BLaER1 (cell line): ENCODE measurements around the gene GMPR2.
A peak's percentile ranks its signal among the peaks of the same experiment; 100 is the strongest.

Experiments
- H3K27ac ChIP-seq: shearing (Covaris generic); formaldehyde crosslinking; 2 replicates; pipeline ENCODE4 v1.8.1; 2022
- H3K27me3 ChIP-seq: shearing (Covaris generic); formaldehyde crosslinking; 2 replicates; pipeline ENCODE4 v1.8.1; 2022
- H3K36me3 ChIP-seq: shearing (Covaris generic); formaldehyde crosslinking; 2 replicates; pipeline ENCODE4 v1.8.1; 2022
- H3K4me1 ChIP-seq: shearing (Covaris generic); formaldehyde crosslinking; 2 replicates; pipeline ENCODE4 v1.8.1; 2022
- H3K4me2 ChIP-seq: shearing (Covaris generic); formaldehyde crosslinking; 2 replicates; pipeline ENCODE4 v1.8.1; 2022
- H3K4me3 ChIP-seq: shearing (Covaris generic); formaldehyde crosslinking; 2 replicates; pipeline ENCODE4 v1.8.1; 2022
- H3K9ac ChIP-seq: shearing (Covaris generic); formaldehyde crosslinking; 2 replicates; pipeline ENCODE4 v1.8.1; 2022
- H3K9me3 ChIP-seq: shearing (Covaris generic); formaldehyde crosslinking; 2 replicates; pipeline ENCODE4 v1.8.1; 2022
- H4K20me1 ChIP-seq: shearing (Covaris generic); formaldehyde crosslinking; 2 replicates; pipeline ENCODE4 v1.8.1; 2022
- Cebpa-rat ChIP-seq: shearing (Covaris generic); IDR thresholded peaks from 2 replicates; pipeline ENCODE4 v1.8.1; 2022

Gene GMPR2

DNA sequence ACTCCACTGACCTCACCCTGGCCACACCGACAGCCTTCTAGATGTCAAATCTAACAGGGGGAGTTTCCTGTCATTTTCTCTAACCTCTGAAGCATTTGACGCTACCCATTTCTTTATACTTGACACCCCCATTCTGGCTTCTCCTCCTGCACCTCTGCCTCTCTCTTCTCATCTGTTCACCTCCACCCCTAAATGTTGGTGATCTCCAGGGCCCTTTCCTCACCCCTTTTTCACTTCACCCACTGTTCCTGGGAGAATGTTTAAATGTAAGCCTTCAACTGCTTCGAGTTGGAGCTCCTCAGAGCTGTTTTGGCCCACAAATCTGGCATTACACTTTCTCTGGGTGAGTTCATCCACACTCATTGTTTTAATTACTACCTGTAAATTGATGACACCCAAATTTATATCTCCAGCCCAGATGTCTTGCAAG is 39.1 kb downstream of the GMPR2 start:
- no peaks in the 10 kb centered on the region for H3K9me3 ChIP-seq
- H3K27me3 ChIP-seq, result no peaks in the 10 kb centered on the region
- peaks cover 21% of the 10 kb centered on the region for H3K36me3 ChIP-seq
- peak overlapping the region; percentile 75 for H3K4me3 ChIP-seq
- TF ChIP-seq Cebpa-rat, result no peak
- peak overlapping the region; percentile 89 for H3K4me2 ChIP-seq
- H3K27ac ChIP-seq, result peak overlapping the region; percentile 96
- peaks cover 18% of the 10 kb centered on the region for H3K4me1 ChIP-seq
- H4K20me1 ChIP-seq, result no peaks in the 10 kb centered on the region
- peak overlapping the region; percentile 92 for H3K9ac ChIP-seq

- no peaks in the 10 kb centered on the region for H3K9me3 ChIP-seq
- H4K20me1 ChIP-seq, result no peaks in the 10 kb centered on the region
- H3K27ac ChIP-seq, result no peak overlapping the region
- TF ChIP-seq Cebpa-rat, result no peak
- H3K4me1 ChIP-seq, result peaks cover 18% of the 10 kb centered on the region
- H3K9ac ChIP-seq, result no peak overlapping the region
- no peaks in the 10 kb centered on the region for H3K27me3 ChIP-seq
- peak overlapping the region; percentile 89 for H3K4me2 ChIP-seq
- H3K36me3 ChIP-seq, result peaks cover 15% of the 10 kb centered on the region
- no peak overlapping the region for H3K4me3 ChIP-seq
Observed at GRCh38 chr14:24272467-24272866, 39.7 kb downstream of the GMPR2 start.

DNA sequence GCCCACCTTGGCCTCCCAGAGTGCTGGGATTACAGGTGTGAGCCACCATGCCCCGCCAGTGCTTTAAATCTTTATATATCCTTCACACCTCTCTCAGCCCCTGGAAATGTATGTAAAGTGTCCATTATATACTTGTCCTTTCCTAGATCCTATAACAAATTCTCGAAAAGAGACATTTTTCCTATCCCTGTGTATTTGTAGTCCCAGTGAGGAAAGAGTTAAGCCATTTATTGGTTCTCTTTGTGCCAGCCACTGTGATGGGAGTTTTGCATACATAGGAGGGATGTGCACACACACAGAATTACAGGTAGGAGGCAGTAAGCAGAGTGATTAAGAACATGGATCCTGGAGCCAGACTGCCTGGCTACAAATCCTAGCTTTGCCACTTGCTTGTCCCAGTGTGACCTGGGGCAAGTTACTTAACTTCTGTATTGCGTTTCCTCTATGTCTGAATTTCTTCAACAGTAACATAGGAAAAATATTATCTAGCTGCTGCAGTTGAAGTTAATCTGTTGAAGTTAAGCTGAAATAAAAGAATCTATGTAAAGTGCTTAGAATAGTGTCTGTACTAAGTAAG is 40.8 kb downstream of the GMPR2 start:
- no peak overlapping the region for H3K27ac ChIP-seq
- no peak overlapping the region for H3K4me3 ChIP-seq
- H3K4me2 ChIP-seq, result no peak overlapping the region
- no peaks in the 10 kb centered on the region for H3K27me3 ChIP-seq
- TF ChIP-seq Cebpa-rat, result no peak
- H3K4me1 ChIP-seq, result peaks cover 28% of the 10 kb centered on the region
- peaks cover 11% of the 10 kb centered on the region for H3K36me3 ChIP-seq
- no peaks in the 10 kb centered on the region for H4K20me1 ChIP-seq
- H3K9ac ChIP-seq, result no peak overlapping the region
- H3K9me3 ChIP-seq, result no peaks in the 10 kb centered on the region

DNA sequence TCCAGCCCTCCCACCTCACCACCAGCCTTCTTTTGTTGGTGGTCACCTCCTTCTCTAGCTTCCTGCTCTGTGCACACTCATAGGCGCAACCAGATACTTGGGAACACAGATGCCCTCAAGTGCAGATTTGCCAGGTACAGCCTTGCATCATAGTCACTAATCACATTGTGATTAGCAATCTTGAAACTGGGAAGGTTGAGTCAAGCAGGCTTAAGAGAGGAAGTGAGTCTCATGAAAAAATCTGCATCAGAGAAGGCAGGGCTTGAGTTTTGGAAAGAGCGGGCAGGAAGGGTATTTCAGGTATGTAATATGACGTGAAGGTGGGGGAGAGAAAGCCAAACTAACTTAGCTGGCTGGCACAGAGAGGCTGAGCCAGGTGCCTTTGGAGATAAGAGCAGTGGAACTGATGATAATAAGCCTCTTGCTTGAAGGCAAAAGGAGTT is 41.4 kb downstream of the GMPR2 start:
- Histone ChIP-seq H3K36me3 (peaks cover 10% of the 10 kb centered on the region), H3K27ac (no peak overlapping the region), H3K4me1 (peaks cover 34% of the 10 kb centered on the region), H3K4me2 (no peak overlapping the region), H4K20me1 (no peaks in the 10 kb centered on the region), H3K9me3 (no peaks in the 10 kb centered on the region), H3K9ac (no peak overlapping the region), H3K4me3 (no peak overlapping the region), H3K27me3 (no peaks in the 10 kb centered on the region)
- no peak for TF ChIP-seq Cebpa-rat

DNA sequence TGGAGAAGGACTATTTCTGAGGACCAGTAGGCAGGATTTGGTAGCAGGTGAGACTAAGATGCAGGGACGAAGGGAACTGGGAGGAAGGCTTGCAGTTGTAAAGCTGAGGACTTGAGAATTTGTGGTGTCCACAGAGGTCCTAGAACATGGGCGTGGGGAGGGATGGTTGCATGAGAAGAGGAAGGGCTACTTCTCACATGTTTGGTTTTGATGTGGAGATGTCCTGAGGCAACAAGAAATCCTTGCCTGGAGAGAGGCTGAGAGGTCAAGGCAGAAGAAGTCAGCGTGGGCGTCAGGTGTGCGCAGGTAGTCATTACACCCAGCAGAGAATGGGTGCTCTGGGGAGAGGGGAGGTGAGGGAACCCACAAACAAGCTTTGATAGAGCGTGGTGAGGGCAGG is 44.3 kb downstream of the GMPR2 start:
- no peak overlapping the region for H3K4me3 ChIP-seq
- no peak overlapping the region for H3K27ac ChIP-seq
- H3K36me3 ChIP-seq, result no peaks in the 10 kb centered on the region
- no peaks in the 10 kb centered on the region for H3K27me3 ChIP-seq
- no peak for TF ChIP-seq Cebpa-rat
- H4K20me1 ChIP-seq, result no peaks in the 10 kb centered on the region
- H3K9me3 ChIP-seq, result no peaks in the 10 kb centered on the region
- no peak overlapping the region for H3K4me2 ChIP-seq
- peaks cover 36% of the 10 kb centered on the region for H3K4me1 ChIP-seq
- H3K9ac ChIP-seq, result no peak overlapping the region

DNA sequence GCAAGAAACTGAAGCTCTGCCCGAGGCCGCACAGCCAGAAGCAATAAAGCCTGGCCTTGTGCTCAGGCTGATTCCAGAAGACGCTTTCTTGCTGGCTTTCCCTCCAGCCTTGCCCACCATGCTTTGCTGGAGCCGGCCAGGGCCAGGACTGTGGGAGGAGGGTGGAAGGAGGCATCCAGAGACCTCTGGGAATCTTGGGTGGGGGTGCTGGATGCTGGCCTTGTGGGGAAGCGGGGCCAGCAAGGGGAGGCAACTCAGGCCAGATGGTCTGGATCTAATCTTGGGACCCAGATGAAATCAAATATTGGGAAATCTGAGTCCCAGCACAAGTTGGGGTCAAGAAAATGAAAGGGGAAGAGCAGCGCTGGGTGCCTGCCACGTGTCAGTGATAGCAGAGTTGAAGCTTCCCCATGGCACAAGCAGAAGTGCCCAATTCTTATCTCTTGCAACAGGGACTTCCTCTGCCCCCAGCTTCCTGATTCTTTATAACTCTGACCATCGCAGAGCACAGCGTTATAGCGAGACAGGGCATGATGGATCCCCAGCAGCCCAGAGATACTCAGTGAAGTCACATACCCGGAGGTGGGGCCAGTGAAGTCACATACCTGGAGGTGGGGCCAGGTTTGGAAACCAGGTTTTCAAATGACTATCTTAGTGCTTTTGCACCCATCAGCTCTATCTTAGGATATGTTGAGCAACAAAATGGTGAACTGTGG is 45.0 kb downstream of the GMPR2 start:
- no peaks in the 10 kb centered on the region for H3K36me3 ChIP-seq
- H3K4me1 ChIP-seq, result peaks cover 30% of the 10 kb centered on the region
- H3K27me3 ChIP-seq, result no peaks in the 10 kb centered on the region
- peak overlapping the region; percentile 42 for H3K4me2 ChIP-seq
- no peaks in the 10 kb centered on the region for H4K20me1 ChIP-seq
- no peaks in the 10 kb centered on the region for H3K9me3 ChIP-seq
- TF ChIP-seq Cebpa-rat, result no peak
- H3K4me3 ChIP-seq, result no peak overlapping the region
- no peak overlapping the region for H3K9ac ChIP-seq
- peak overlapping the region; percentile 38; the same call in 1 of the 2 replicates for H3K27ac ChIP-seq

DNA sequence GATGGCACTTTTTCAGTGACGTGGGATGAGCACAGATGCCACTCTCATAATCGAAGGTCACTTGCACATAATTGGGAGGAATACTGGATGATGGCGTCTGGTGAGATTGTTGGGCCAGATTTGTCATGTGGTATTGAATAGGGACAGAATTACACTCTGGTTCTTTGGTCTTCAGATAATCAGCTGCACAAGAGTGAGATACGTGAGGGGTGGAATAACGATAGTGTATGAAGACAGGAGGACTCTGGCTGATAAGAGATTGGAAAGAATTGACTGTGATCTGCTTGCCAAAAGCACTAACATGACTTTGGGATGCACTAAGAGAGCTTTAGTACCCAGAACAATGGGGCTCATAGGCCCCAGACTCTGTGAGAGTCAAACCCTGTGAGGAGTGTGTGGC is 45.7 kb downstream of the GMPR2 start:
- H3K36me3 ChIP-seq, result no peaks in the 10 kb centered on the region
- no peaks in the 10 kb centered on the region for H4K20me1 ChIP-seq

GRCh38 chr14:24279301-24280186 is 46.8 kb downstream of the GMPR2 start:
- Histone ChIP-seq H3K27ac (peak overlapping the region; percentile 57), H3K9me3 (no peaks in the 10 kb centered on the region), H3K4me1 (peaks cover 30% of the 10 kb centered on the region), H3K4me2 (peak overlapping the region; percentile 78), H3K36me3 (no peaks in the 10 kb centered on the region), H3K4me3 (no peak overlapping the region), H4K20me1 (no peaks in the 10 kb centered on the region), H3K27me3 (no peaks in the 10 kb centered on the region), H3K9ac (peak overlapping the region; percentile 12; the same call in 1 of the 2 replicates)
- TF ChIP-seq Cebpa-rat, result no peak

More for the DNA sequence above, 45.7 kb downstream of the GMPR2 start:
- H3K4me1 ChIP-seq, result peaks cover 30% of the 10 kb centered on the region
- no peak for TF ChIP-seq Cebpa-rat
- no peaks in the 10 kb centered on the region for H3K9me3 ChIP-seq
- H3K27ac ChIP-seq, result no peak overlapping the region
- no peaks in the 10 kb centered on the region for H3K27me3 ChIP-seq
- 0 out of 2 replicates have a peak overlapping the region, but pooled peaks have one; percentile 78 for H3K4me2 ChIP-seq
- no peak overlapping the region for H3K4me3 ChIP-seq
- no peak overlapping the region for H3K9ac ChIP-seq

DNA sequence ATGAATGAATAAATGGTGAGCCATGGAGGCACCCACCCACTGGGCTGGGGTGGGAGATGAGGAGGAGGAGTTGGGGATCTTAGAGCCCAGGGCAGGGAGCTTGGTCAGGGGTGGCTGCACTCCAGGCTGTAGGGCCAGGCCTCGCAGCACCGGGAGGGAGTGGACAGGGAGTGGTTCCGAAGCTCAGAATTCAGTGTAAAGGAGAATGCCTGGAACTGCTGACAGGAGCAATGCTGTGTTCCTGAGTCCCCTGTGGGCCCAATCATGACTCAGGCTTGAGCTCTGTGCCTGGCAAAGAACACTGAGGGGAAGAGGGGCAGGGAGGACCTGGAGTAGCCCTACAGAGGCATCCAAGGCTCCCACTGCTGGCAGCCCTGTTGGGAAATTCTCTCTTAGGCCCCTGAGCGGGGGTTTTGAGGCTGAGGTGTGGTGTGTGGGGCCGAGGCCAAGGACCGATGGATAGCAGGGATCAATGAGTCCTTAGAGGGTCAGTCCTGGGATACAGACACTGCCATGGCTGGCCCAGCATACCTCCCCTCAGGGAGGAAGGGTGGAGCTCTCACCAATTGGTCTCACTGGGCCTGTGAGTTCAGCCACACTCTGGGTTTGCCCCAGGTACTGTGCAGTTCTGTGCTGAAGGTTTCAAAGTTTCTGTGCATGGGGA is 48.2 kb downstream of the GMPR2 start:
- no peak overlapping the region for H3K9ac ChIP-seq
- no peaks in the 10 kb centered on the region for H4K20me1 ChIP-seq
- H3K36me3 ChIP-seq, result no peaks in the 10 kb centered on the region
- H3K9me3 ChIP-seq, result no peaks in the 10 kb centered on the region
- no peak overlapping the region for H3K27ac ChIP-seq
- H3K4me2 ChIP-seq, result no peak overlapping the region
- H3K4me3 ChIP-seq, result no peak overlapping the region
- peaks cover 30% of the 10 kb centered on the region for H3K4me1 ChIP-seq
- H3K27me3 ChIP-seq, result no peaks in the 10 kb centered on the region
- no peak for TF ChIP-seq Cebpa-rat
